PC-3 (cell line): ENCODE results near the gene LIPF. TPM values are rescaled to one million over a fixed set of nuclear protein-coding genes. Genes with fewer than 3 reads are reported as not detected.

Experiments used
- ATAC-seq: fragments of 200-7000 bp; cut with Tn5 transposase; 2 replicates; pipeline ENCODE4 v1.9.1; 2020; ENCODE audit warnings: mild to moderate bottlenecking, moderate library complexity
- BruUV-seq: library from RNA; stranded (reverse); fragments of 400-500 nt; replicated peaks from 2 replicates; lab custom pipeline; 2021; lab: Mats Ljungman, UMichigan
- CTCF ChIA-PET: fragments of 300-600 bp; sonication (Branson Sonifier 250); formaldehyde crosslinking; loops from one replicate; lab custom pipeline; 2022; ENCODE audit warnings: antibody characterized with exemption; lab: Charles Lee
- POLR2A ChIA-PET: fragments of 300-600 bp; sonication (Branson Sonifier 250); formaldehyde crosslinking; loops from one replicate; lab custom pipeline; 2022; ENCODE audit warnings: antibody characterized with exemption; ENCODE audit not compliant: unreplicated experiment; lab: Charles Lee
- DNase-seq: peaks from one replicate; pipeline ENCODE4 v3.0.0-alpha.2; 2015
- H2AFZ ChIP-seq: fragments of 300-600 bp; sonication (generic); 2 replicates; pipeline ENCODE4 v1.6.0; 2016; ENCODE audit warnings: antibody characterized with exemption, low read length
- H3F3A ChIP-seq: fragments of 300-600 bp; sonication (generic); one replicate; pipeline ENCODE4 v1.6.0; 2017; ENCODE audit warnings: antibody characterized with exemption, low read length, control low read depth, mild to moderate bottlenecking; ENCODE audit not compliant: unreplicated experiment
- H3K27ac ChIP-seq: fragments of 300-600 bp; sonication (generic); 2 replicates; pipeline ENCODE4 v1.5.1; 2016; ENCODE audit warnings: mild to moderate bottlenecking, low read length
- H3K27me3 ChIP-seq: fragments of 300-600 bp; sonication (generic); 2 replicates; pipeline ENCODE4 v1.6.1; 2016; ENCODE audit warnings: low read length, mixed read lengths
- H3K36me3 ChIP-seq: fragments of 300-600 bp; sonication (generic); 2 replicates; pipeline ENCODE4 v1.6.1; 2016; ENCODE audit warnings: low read depth, mixed run types, low read length, mixed read lengths
- H3K4me1 ChIP-seq: fragments of 300-600 bp; sonication (generic); 2 replicates; pipeline ENCODE4 v1.5.1; 2016; ENCODE audit warnings: low read length; ENCODE audit not compliant: insufficient read depth
- H3K4me2 ChIP-seq: fragments of 300-600 bp; sonication (generic); 2 replicates; pipeline ENCODE4 v1.6.0; 2016; ENCODE audit warnings: low read length
- H3K4me3 ChIP-seq: fragments of 300-600 bp; sonication (generic); 2 replicates; pipeline ENCODE4 v1.5.1; 2016; ENCODE audit warnings: mild to moderate bottlenecking, low read length, mixed read lengths
- H3K79me2 ChIP-seq: fragments of 300-600 bp; sonication (generic); 2 replicates; pipeline ENCODE4 v1.6.1; 2017; ENCODE audit warnings: low read length, mixed read lengths
- H3K9ac ChIP-seq: fragments of 300-600 bp; sonication (generic); 2 replicates; pipeline ENCODE4 v1.6.0; 2016; ENCODE audit warnings: mild to moderate bottlenecking, low read length
- H3K9me2 ChIP-seq: fragments of 300-600 bp; sonication (generic); replicated peaks from 2 replicates; pipeline ENCODE4 v1.6.1; 2016; ENCODE audit warnings: mixed run types, low read length, mixed read lengths
- H3K9me3 ChIP-seq: fragments of 300-600 bp; sonication (generic); 2 replicates; pipeline ENCODE4 v1.6.1; 2016; ENCODE audit warnings: low read length, mixed read lengths
- H4K20me1 ChIP-seq: fragments of 300-600 bp; sonication (generic); 2 replicates; pipeline ENCODE4 v1.6.1; 2016; ENCODE audit warnings: low read length, mixed read lengths
- CTCF ChIP-seq: fragments of 300-600 bp; sonication (generic); conservative IDR thresholded peaks from 2 replicates; pipeline ENCODE4 v1.5.1; 2017; ENCODE audit warnings: antibody characterized with exemption, low read depth, mild to moderate bottlenecking, low read length
- EZH2 ChIP-seq: fragments of 300-600 bp; sonication (generic); IDR thresholded peaks from one replicate; pipeline ENCODE4 v1.6.1; 2017; ENCODE audit warnings: antibody characterized with exemption, mild to moderate bottlenecking, low read length; ENCODE audit not compliant: unreplicated experiment
- EZH2phosphoT487 ChIP-seq: fragments of 300-600 bp; sonication (generic); IDR thresholded peaks from 2 replicates; pipeline ENCODE4 v1.6.1; 2018; ENCODE audit warnings: mild to moderate bottlenecking, antibody characterized with exemption, low read length, borderline replicate concordance
- intact Hi-C: fragments of 100-400 bp; cut with micrococcal nuclease; formaldehyde crosslinking; loops from 2 replicates; pipeline ENCODE4 v1.9.0; 2023
- total RNA-seq: library from RNA; depleted of rRNA; stranded (reverse); fragments of >200 nt; gene quantifications from 2 replicates; pipeline ENCODE4 v1.2.3, GENCODE V29; 2014

The LIPF gene
- total RNA-seq, 1 experiment from 2014 or later: not detected

GRCh38 chr10:88687853-88688467 lies 23.7 kb downstream of the LIPF start:
- H3K9me2 ChIP-seq: no peaks in the 10 kb centered on the region
- no peak overlapping the region for H3K4me2 ChIP-seq
- H4K20me1 ChIP-seq: no peaks in the 10 kb centered on the region
- H2AFZ ChIP-seq: no peak overlapping the region
- no TSS peak for BruUV-seq
- TF ChIP-seq CTCF: no peak
- no peak for TF ChIP-seq EZH2phosphoT487
- TF ChIP-seq EZH2: no peak
- no peaks in the 10 kb centered on the region for H3K27me3 ChIP-seq
- H3K4me1 ChIP-seq: no peaks in the 10 kb centered on the region
- DNase-seq (no peak), ATAC-seq (no peak)
- no peaks in the 10 kb centered on the region for H3K36me3 ChIP-seq
- no peaks in the 10 kb centered on the region for H3F3A ChIP-seq
- H3K9ac ChIP-seq: no peak overlapping the region
- ChIA-PET POLR2A (no interaction called here), CTCF (no interaction called here)
- no peaks in the 10 kb centered on the region for H3K9me3 ChIP-seq
- no peaks in the 10 kb centered on the region for H3K79me2 ChIP-seq
- intact Hi-C loops: no loop called here
- no peak overlapping the region for H3K4me3 ChIP-seq
- no peak overlapping the region for H3K27ac ChIP-seq

- H3K36me3 ChIP-seq: no peaks in the 10 kb centered on the region
- POLR2A ChIA-PET: no interaction called here
- no peaks in the 10 kb centered on the region for H4K20me1 ChIP-seq
- intact Hi-C loops: no loop called here
- no peaks in the 10 kb centered on the region for H3K79me2 ChIP-seq
- no TSS peak for BruUV-seq
- no peaks in the 10 kb centered on the region for H3K4me1 ChIP-seq
- H3K27ac ChIP-seq: no peak overlapping the region
- no peaks in the 10 kb centered on the region for H3K27me3 ChIP-seq
- CTCF ChIA-PET: no interaction called here
- H3K9ac ChIP-seq: no peak overlapping the region
- no peak overlapping the region for H3K4me2 ChIP-seq
- ATAC-seq (no peak), DNase-seq (no peak)
- TF ChIP-seq CTCF (no peak), EZH2 (no peak), EZH2phosphoT487 (no peak)
- no peak overlapping the region for H2AFZ ChIP-seq
- H3K9me3 ChIP-seq: no peaks in the 10 kb centered on the region
- no peak overlapping the region for H3K4me3 ChIP-seq
- H3F3A ChIP-seq: no peaks in the 10 kb centered on the region
- no peaks in the 10 kb centered on the region for H3K9me2 ChIP-seq
Measured at GRCh38 chr10:88689366-88689765, 25.1 kb downstream of the LIPF start.

- no peaks in the 10 kb centered on the region for H3K79me2 ChIP-seq
- H3K27me3 ChIP-seq: no peaks in the 10 kb centered on the region
- no peak overlapping the region for H3K4me2 ChIP-seq
- no TSS peak for BruUV-seq
- no peaks in the 10 kb centered on the region for H4K20me1 ChIP-seq
- no peak overlapping the region for H3K4me3 ChIP-seq
- no peaks in the 10 kb centered on the region for H3F3A ChIP-seq
- no peak for TF ChIP-seq EZH2phosphoT487
- no peak for TF ChIP-seq EZH2
- TF ChIP-seq CTCF: no peak
- ChIA-PET CTCF (no interaction called here), POLR2A (no interaction called here)
- intact Hi-C loops: no loop called here
- H2AFZ ChIP-seq: no peak overlapping the region
- H3K9ac ChIP-seq: no peak overlapping the region
- no peaks in the 10 kb centered on the region for H3K9me2 ChIP-seq
- ATAC-seq (no peak), DNase-seq (no peak)
- H3K36me3 ChIP-seq: no peaks in the 10 kb centered on the region
- no peaks in the 10 kb centered on the region for H3K4me1 ChIP-seq
- no peak overlapping the region for H3K27ac ChIP-seq
- no peaks in the 10 kb centered on the region for H3K9me3 ChIP-seq
Measured at GRCh38 chr10:88693392-88694020, 29.3 kb downstream of the LIPF start.
